ENCODE data around the gene AKR7A2.
"Not testable (repeated sequence)": the region's sequence is repeated elsewhere in the genome, so short reads cannot be mapped to it uniquely, and the experiment has no call there.

- not testable (repeated sequence) for TF ChIP-seq CTCF (conservative IDR thresholded peaks at IDR 0.05 in 1 of 2, IDR thresholded peaks at IDR 0.05 in 1 of 2; ENCODE audit: low read depth in 1 of 2, low read length in 2 of 2); EZH2 (IDR thresholded peaks at IDR 0.05; ENCODE audit: low read length, missing control alignments)
Measured at GRCh38 chr1:19256301-19256700, 55.6 kb downstream of the AKR7A2 start.

Data from fibroblast of lung (primary cell).